Epithelial cell of alveolus of lung (primary cell): Measurements from ENCODE around the gene SPEF1. TPM values are rescaled to one million over a fixed set of nuclear protein-coding genes. Genes with fewer than 3 reads are reported as not detected.

Source experiments
- total RNA-seq: library from RNA; depleted of rRNA; stranded (reverse); fragments of >200 nt; gene quantifications from 2 replicates; pipeline ENCODE4 v1.2.1, GENCODE V29; 2015

SPEF1 gene
- not detected in 2 replicates for total RNA-seq

GRCh38 chr20:3781153-3781910 lies at the start of gene SPEF1:
Gene SPEF1, minus strand, starts transcription at chr20:3781448. Its CDS starts 161 bp downstream, at chr20:3781287.

GRCh38 chr20:3820048-3820900 lies 39.0 kb upstream of the SPEF1 start, which contains the start of gene AP5S1:
Gene AP5S1, plus strand, starts transcription at chr20:3820547. Its CDS starts 1,571 bp downstream, at chr20:3822118.

GRCh38 chr20:3795511-3796468 lies 14.5 kb upstream of the SPEF1 start, which contains the start of gene CDC25B:
Gene CDC25B, plus strand, starts transcription at chr20:3796310. Its CDS starts 222 bp downstream, at chr20:3796532.

GRCh38 chr20:3786665-3787323 lies 5.5 kb upstream of the SPEF1 start, which contains the start of gene CENPB:
Gene CENPB, minus strand, starts transcription at chr20:3786740. Its CDS starts 257 bp downstream, at chr20:3786483.

GRCh38 chr20:3767427-3768341 lies 13.6 kb downstream of the SPEF1 start, which contains the start of gene ADISSP:
Gene ADISSP, minus strand, starts transcription at chr20:3767753. Its CDS starts 7,653 bp downstream, at chr20:3760100.

GRCh38 chr20:3732327-3733118 lies 48.7 kb downstream of the SPEF1 start, which contains the start of gene HSPA12B:
Gene HSPA12B, plus strand, starts transcription at chr20:3732685. Its CDS starts 5,990 bp downstream, at chr20:3738675.

Other genes starting within 250 kb of the SPEF1 start
- gene GFRA4, start 118.0 kb downstream of the SPEF1 start, total RNA-seq = not detected in 2 replicates
- 1.7 and 14.5 TPM in 2 replicates for gene ADAM33, start 99.4 kb downstream of the SPEF1 start, total RNA-seq
- not detected in 2 replicates for gene SIGLEC1, start 68.8 kb downstream of the SPEF1 start, total RNA-seq
- 0.13 and 0.88 TPM in 2 replicates for gene HSPA12B, start 48.8 kb downstream of the SPEF1 start, total RNA-seq
- 20.1 and 41.2 TPM in 2 replicates for gene ADISSP, start 13.7 kb downstream of the SPEF1 start, total RNA-seq
- gene CENPB, start 5.3 kb upstream of the SPEF1 start, total RNA-seq = 84.6 and 90.1 TPM in 2 replicates
- 32.2 and 107 TPM in 2 replicates for gene CDC25B, start 14.9 kb upstream of the SPEF1 start, total RNA-seq
- 11.8 and 19.9 TPM in 2 replicates for gene AP5S1, start 39.1 kb upstream of the SPEF1 start, total RNA-seq
- gene MAVS, start 65.4 kb upstream of the SPEF1 start, total RNA-seq = 17.5 and 42.3 TPM in 2 replicates
- gene PANK2, start 107.9 kb upstream of the SPEF1 start, total RNA-seq = 36.7 and 41.8 TPM in 2 replicates
- 30.6 and 91.0 TPM in 2 replicates for gene RNF24, start 234.1 kb upstream of the SPEF1 start, total RNA-seq